Activated CD4-positive, CD25-positive, alpha-beta regulatory T cell treated with anti-CD3 and anti-CD28 coated beads, Interleukin-2, amount 50 U/mL, for 16 hours (primary cell): ENCODE results near the gene SLC16A12.

Source experiments
- DNase-seq: peaks from one replicate; pipeline ENCODE4 v3.0.0-alpha.2; 2020; ENCODE audit warnings: low read depth, low spot score

The SLC16A12 gene

GRCh38 chr10:89515031-89515841, 20.2 kb downstream of the SLC16A12 start:
- no peak for DNase-seq

- DNase-seq, result no peak
Measured at GRCh38 chr10:89513206-89513605, 22.2 kb downstream of the SLC16A12 start.

GRCh38 chr10:89505640-89506275, 29.6 kb downstream of the SLC16A12 start:
- no peak for DNase-seq

GRCh38 chr10:89504691-89505090, 30.7 kb downstream of the SLC16A12 start:
- DNase-seq, result no peak

GRCh38 chr10:89503652-89504370, 31.6 kb downstream of the SLC16A12 start:
- DNase-seq, result no peak

GRCh38 chr10:89503151-89503550, 32.2 kb downstream of the SLC16A12 start:
- DNase-seq, result no peak

GRCh38 chr10:89502549-89502948, 32.8 kb downstream of the SLC16A12 start:
- no peak for DNase-seq

- no peak for DNase-seq
Measured at GRCh38 chr10:89494575-89494974, 40.8 kb downstream of the SLC16A12 start.

GRCh38 chr10:89494068-89494467, 41.3 kb downstream of the SLC16A12 start:
- no peak for DNase-seq

GRCh38 chr10:89491932-89492331, 43.5 kb downstream of the SLC16A12 start:
- no peak for DNase-seq

GRCh38 chr10:89490596-89491335, 44.6 kb downstream of the SLC16A12 start:
- DNase-seq, result no peak

GRCh38 chr10:89482256-89482655, 53.1 kb downstream of the SLC16A12 start:
- DNase-seq, result no peak

GRCh38 chr10:89481662-89482061, 53.7 kb downstream of the SLC16A12 start:
- DNase-seq, result no peak

GRCh38 chr10:89479771-89480446, 55.5 kb downstream of the SLC16A12 start:
- DNase-seq, result no peak

GRCh38 chr10:89478739-89479654, 56.4 kb downstream of the SLC16A12 start:
- DNase-seq, result no peak

- DNase-seq, result no peak
Measured at GRCh38 chr10:89478085-89478738, 57.2 kb downstream of the SLC16A12 start.

GRCh38 chr10:89476150-89476549, 59.2 kb downstream of the SLC16A12 start:
- no peak for DNase-seq

GRCh38 chr10:89475591-89475998, 59.8 kb downstream of the SLC16A12 start:
- DNase-seq, result no peak

- DNase-seq, result no peak
Measured at GRCh38 chr10:89475125-89475524, 60.3 kb downstream of the SLC16A12 start.

- no peak for DNase-seq
Measured at GRCh38 chr10:89474452-89474851, 60.9 kb downstream of the SLC16A12 start.
